C4-2B (cell line): ENCODE results near the gene KRTAP4-6.
"Not testable (repeated sequence)": the region's sequence is repeated elsewhere in the genome, so short reads cannot be mapped to it uniquely, and the experiment has no call there.

Experiments used
- CTCF ChIP-seq: fragments of 450-650 bp; conservative IDR thresholded peaks from 2 replicates; pipeline ENCODE4 v1.5.1; 2017; ENCODE audit warnings: mild to moderate bottlenecking
- ZFX ChIP-seq: fragments of 450-650 bp; IDR thresholded peaks from 2 replicates; pipeline ENCODE4 v1.6.1; 2017

GRCh38 chr17:41189837-41190318 lies 49.5 kb upstream of the KRTAP4-6 start, which contains the start of gene KRTAP9-1:
- TF ChIP-seq CTCF, ZFX: not testable (repeated sequence)
